Vagina (tissue), 2 donors: ENCODE measurements around the gene USF1.
A peak's percentile ranks its signal among the peaks of the same experiment; 100 is the strongest.

Source experiments
- POLR2A ChIP-seq, 2 donors: fragments of 450-650 bp; IDR thresholded peaks; one replicate each; pipeline ENCODE4 v1.6.1; 2017; ENCODE audit warnings: antibody characterized with exemption in 2 of 2, mild to moderate bottlenecking in 2 of 2, moderate library complexity in 2 of 2
- POLR2AphosphoS5 ChIP-seq, 2 donors: sonication (generic); formaldehyde crosslinking; IDR thresholded peaks; one replicate each; pipeline ENCODE4 v1.9.0; 2017; ENCODE audit warnings: antibody characterized with exemption in 2 of 2, mild to moderate bottlenecking in 2 of 2, low read depth in 1 of 2; ENCODE audit not compliant: insufficient read depth in 1 of 2
- TF ChIP-seq, protein P1 (sequence below), 3 experiments: fragments of 450-650 bp in 2 of 3; fragments of 200-600 bp in 1 of 3; sonication (generic) in 1 of 3; IDR thresholded peaks; one replicate each; pipeline ENCODE4 v1.5.1; 2017 to 2019; ENCODE audit warnings: antibody characterized with exemption in 3 of 3, mild to moderate bottlenecking in 2 of 3, moderate library complexity in 2 of 3

DNA sequence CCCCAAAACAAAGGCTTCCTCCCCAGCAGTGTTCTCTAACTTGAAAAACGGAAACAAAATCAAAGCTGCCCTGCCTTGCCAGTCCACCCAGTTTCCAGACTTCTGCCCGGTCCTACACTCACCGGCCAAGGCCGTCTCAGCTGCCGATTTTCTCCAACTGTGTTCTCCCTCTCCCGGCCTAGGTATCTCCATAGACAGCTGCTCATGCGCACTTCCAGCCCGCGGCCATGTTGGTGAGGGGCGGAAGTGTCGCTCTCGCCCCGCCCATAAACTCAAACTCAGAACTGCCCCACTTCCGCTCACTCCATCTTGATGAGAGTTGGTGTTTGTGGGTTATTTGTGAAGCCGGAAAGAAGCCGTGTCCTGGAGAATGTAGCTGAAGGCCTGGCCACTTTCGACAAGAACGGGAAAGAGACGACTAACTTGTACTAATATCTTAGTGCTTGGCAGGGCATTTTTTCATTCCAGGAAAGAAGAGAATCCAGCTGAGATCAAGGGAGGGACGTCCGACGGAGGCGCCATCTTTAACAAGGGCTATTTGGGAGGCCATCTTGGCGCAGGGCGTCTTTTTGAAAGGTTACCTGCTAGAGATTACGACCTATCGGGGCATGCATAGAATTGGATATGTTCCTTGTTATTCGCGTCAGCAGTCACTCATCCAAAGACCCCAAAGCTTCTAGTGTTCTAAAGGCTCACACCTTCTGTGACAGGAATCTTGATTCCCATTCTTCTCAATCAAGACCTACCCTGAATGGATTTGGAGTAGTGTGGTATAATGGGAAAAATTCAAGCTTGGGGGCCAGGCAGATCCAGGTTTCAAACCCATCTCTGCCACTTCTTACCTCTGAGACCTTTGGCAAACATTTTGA, at the start of gene USF1:
- TF ChIP-seq, protein P1, sequence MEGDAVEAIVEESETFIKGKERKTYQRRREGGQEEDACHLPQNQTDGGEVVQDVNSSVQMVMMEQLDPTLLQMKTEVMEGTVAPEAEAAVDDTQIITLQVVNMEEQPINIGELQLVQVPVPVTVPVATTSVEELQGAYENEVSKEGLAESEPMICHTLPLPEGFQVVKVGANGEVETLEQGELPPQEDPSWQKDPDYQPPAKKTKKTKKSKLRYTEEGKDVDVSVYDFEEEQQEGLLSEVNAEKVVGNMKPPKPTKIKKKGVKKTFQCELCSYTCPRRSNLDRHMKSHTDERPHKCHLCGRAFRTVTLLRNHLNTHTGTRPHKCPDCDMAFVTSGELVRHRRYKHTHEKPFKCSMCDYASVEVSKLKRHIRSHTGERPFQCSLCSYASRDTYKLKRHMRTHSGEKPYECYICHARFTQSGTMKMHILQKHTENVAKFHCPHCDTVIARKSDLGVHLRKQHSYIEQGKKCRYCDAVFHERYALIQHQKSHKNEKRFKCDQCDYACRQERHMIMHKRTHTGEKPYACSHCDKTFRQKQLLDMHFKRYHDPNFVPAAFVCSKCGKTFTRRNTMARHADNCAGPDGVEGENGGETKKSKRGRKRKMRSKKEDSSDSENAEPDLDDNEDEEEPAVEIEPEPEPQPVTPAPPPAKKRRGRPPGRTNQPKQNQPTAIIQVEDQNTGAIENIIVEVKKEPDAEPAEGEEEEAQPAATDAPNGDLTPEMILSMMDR (IDR thresholded peaks at IDR 0.05), result no peak
- TF ChIP-seq POLR2A (IDR thresholded peaks at IDR 0.05), result peak in 1 of 2 donors; percentile 75
- peak; percentile 90 to 98 for TF ChIP-seq POLR2AphosphoS5 (IDR thresholded peaks at IDR 0.05; ENCODE audit: insufficient read depth in 1 of 2, low read depth in 1 of 2)
